K562 (cell line): ENCODE results near the gene GP1BB. TPM values are rescaled to one million over a fixed set of nuclear protein-coding genes. Genes with fewer than 3 reads are reported as not detected.

Source experiments
- E2F6 ChIP-seq, 2 experiments: IDR thresholded peaks; 2 replicates each; pipeline ENCODE4 v1.6.1; 2011; ENCODE audit warnings: borderline replicate concordance in 1 of 2, control low read depth in 1 of 2, low read depth in 1 of 2, low read length in 1 of 2, mild to moderate bottlenecking in 1 of 2, mixed read lengths in 1 of 2, moderate library complexity in 1 of 2; ENCODE audit not compliant: insufficient read depth in 1 of 2, insufficient read length in 1 of 2, poor library complexity in 1 of 2, severe bottlenecking in 1 of 2; ENCODE audit errors: extremely low read depth in 1 of 2
- FOXJ2 ChIP-seq: fragments of 200-800 bp; sonication (Bioruptor generic); IDR thresholded peaks from 2 replicates; pipeline ENCODE4 v1.6.1; 2016; ENCODE audit warnings: missing genetic modification characterization, missing compliant biosample characterization
- GTF2A2 ChIP-seq: IDR thresholded peaks from 2 replicates; pipeline ENCODE4 v1.6.1; 2016; ENCODE audit warnings: mild to moderate bottlenecking, missing genetic modification characterization, missing compliant biosample characterization
- HDAC8 ChIP-seq: fragments of 450-650 bp; IDR thresholded peaks from 2 replicates; pipeline ENCODE4 v1.6.1; 2016; ENCODE audit warnings: mild to moderate bottlenecking, missing genetic modification characterization, moderate library complexity, missing compliant biosample characterization
- KDM4B ChIP-seq, 2 experiments: fragments of 450-650 bp in 1 of 2; sonication (generic) in 1 of 2; IDR thresholded peaks; 2 replicates each; pipeline ENCODE4 v1.6.1; 2016 to 2017; ENCODE audit warnings: borderline replicate concordance in 2 of 2, antibody characterized with exemption in 1 of 2, low read depth in 1 of 2, mild to moderate bottlenecking in 1 of 2
- KDM5B ChIP-seq: fragments of 200-600 bp; sonication (generic); IDR thresholded peaks from 2 replicates; pipeline ENCODE4 v1.6.1; 2012; ENCODE audit warnings: low read depth, mild to moderate bottlenecking, moderate library complexity, low read length, control low read depth, inconsistent platforms; ENCODE audit not compliant: insufficient replicate concordance
- MLLT1 ChIP-seq, 2 experiments: fragments of 450-650 bp; IDR thresholded peaks; 2 replicates each; pipeline ENCODE4 v1.6.1; 2016
- NEUROD1 ChIP-seq: fragments of 150-350 bp; IDR thresholded peaks from 2 replicates; pipeline ENCODE4 v1.6.1; 2014; ENCODE audit warnings: borderline replicate concordance, low read length, low read depth; ENCODE audit not compliant: partially characterized antibody
- PBX2 ChIP-seq, 2 experiments: IDR thresholded peaks in 1 of 2; conservative IDR thresholded peaks in 1 of 2; 2 replicates each; pipeline ENCODE4 v1.6.1; 2016; ENCODE audit warnings: low read depth in 2 of 2, mild to moderate bottlenecking in 1 of 2, missing compliant biosample characterization in 1 of 2, missing genetic modification characterization in 1 of 2, moderate library complexity in 1 of 2
- PCBP1 ChIP-seq: fragments of 200-400 bp; formaldehyde crosslinking; IDR thresholded peaks from 2 replicates; pipeline ENCODE4 v1.6.1; 2018; ENCODE audit warnings: mild to moderate bottlenecking, low read depth, low read length; ENCODE audit not compliant: poor library complexity, severe bottlenecking
- PHF21A ChIP-seq: fragments of 450-650 bp; IDR thresholded peaks from 2 replicates; pipeline ENCODE4 v1.6.1; 2017; ENCODE audit warnings: low read depth, borderline replicate concordance
- PKNOX1 ChIP-seq: fragments of 450-650 bp; IDR thresholded peaks from 2 replicates; pipeline ENCODE4 v1.6.1; 2016
- SETDB1 ChIP-seq: IDR thresholded peaks from one replicate; pipeline ENCODE4 v1.6.1; 2012; ENCODE audit warnings: low read length, control low read depth, inconsistent platforms
- STAT5A ChIP-seq: IDR thresholded peaks from 2 replicates; pipeline ENCODE4 v1.6.1; 2012; ENCODE audit warnings: low read length, inconsistent platforms, borderline replicate concordance
- THAP12 ChIP-seq: fragments of 250-450 bp; sonication (Bioruptor Pico); IDR thresholded peaks from 2 replicates; pipeline ENCODE4 v1.9.0; 2021; ENCODE audit warnings: mild to moderate bottlenecking, inconsistent platforms
- XRCC5 ChIP-seq: fragments of 200-400 bp; formaldehyde crosslinking; IDR thresholded peaks from 2 replicates; pipeline ENCODE4 v1.6.1; 2017; ENCODE audit warnings: low read depth, mild to moderate bottlenecking, low read length
- ZNF551 ChIP-seq: fragments of 250-450 bp; sonication (Bioruptor Pico); IDR thresholded peaks from 2 replicates; pipeline ENCODE4 v1.5.0; 2021; ENCODE audit warnings: mild to moderate bottlenecking, moderate library complexity
- ZNF780A ChIP-seq: fragments of 250-450 bp; sonication (Bioruptor Pico); IDR thresholded peaks from 2 replicates; pipeline ENCODE4 v1.5.0; 2021; ENCODE audit warnings: mild to moderate bottlenecking
- polyA plus RNA-seq, 8 experiments: library from polyadenylated mRNA; depleted of rRNA in 4 of 8; stranded (reverse) in 5 of 8; unstranded in 3 of 8; fragments of >200 nt; fragmentation: Nextera tagmentation in 2 of 8; fragmentation: Illumina TruSeq in 1 of 8; extraction: Ambion mirVana in 2 of 8; extraction: Trizol in 1 of 8; gene quantifications; 2 replicates each; pipeline versions ENCODE4 v1.2.1 to v1.2.3, GENCODE V29; 2011 to 2014; ENCODE audit warnings: inconsistent platforms in 1 of 8, missing spikeins in 1 of 8
- total RNA-seq, 7 experiments: library from RNA; depleted of rRNA in 6 of 7; stranded (reverse); fragments of >200 nt in 6 of 7; fragmentation: Illumina TruSeq in 2 of 7; extraction: Trizol in 2 of 7; gene quantifications; 2 replicates each; pipeline versions ENCODE4 v1.2.1 to v1.2.3, GENCODE V29; 2011 to 2021; ENCODE audit warnings: low replicate concordance in 1 of 7

The GP1BB gene
- total and polyA plus RNA-seq, 9 of the 15 experiments (the other 6 are each of a cell fraction or from before 2014, with no cell fraction given) = 0.69 to 162 (median 2.8) TPM

GRCh38 chr22:19773470-19774040 lies 50.2 kb downstream of the GP1BB start (continued):
- peak; percentile 86 for TF ChIP-seq THAP12 (CRISPR knock-in tag)
- TF ChIP-seq XRCC5 = no peak
- no peak for TF ChIP-seq ZNF780A (CRISPR knock-in tag)
- peak; percentile 13 for TF ChIP-seq NEUROD1
- 0 out of 2 replicates have a peak, but pooled peaks have one; percentile 20 for TF ChIP-seq HDAC8 (tag)
- no peak for TF ChIP-seq ZNF551 (CRISPR knock-in tag)
- TF ChIP-seq PBX2 (CRISPR knock-in tag; IDR thresholded peaks at IDR 0.05; ENCODE audit: low read depth) = no peak
- no peak for TF ChIP-seq PBX2 (tag; conservative IDR thresholded peaks at IDR 0.05; ENCODE audit: low read depth)
- TF ChIP-seq PCBP1 = no peak
- peak in 1 of 2 experiments; percentile 26 for TF ChIP-seq E2F6 (IDR thresholded peaks at IDR 0.05; ENCODE audit: borderline replicate concordance in 1 of 2, extremely low read depth in 1 of 2, insufficient read depth in 1 of 2, insufficient read length in 1 of 2, low read depth in 1 of 2, low read length in 1 of 2, poor library complexity in 1 of 2, severe bottlenecking in 1 of 2)
- no peak for TF ChIP-seq PHF21A
- no peak; a peak in 1 of 4 replicates for TF ChIP-seq KDM4B (IDR thresholded peaks at IDR 0.05; ENCODE audit: borderline replicate concordance in 2 of 2, low read depth in 1 of 2)
- peak; percentile 7 for TF ChIP-seq KDM5B
- TF ChIP-seq SETDB1 = peak; percentile 28
- no peak for TF ChIP-seq STAT5A
- no peak for TF ChIP-seq FOXJ2
- TF ChIP-seq MLLT1 (IDR thresholded peaks at IDR 0.05) = no peak
- TF ChIP-seq PKNOX1 = no peak
- no peak for TF ChIP-seq GTF2A2
